Pulmonary artery endothelial cell (primary cell): ENCODE data around the gene SORCS1. TPM values are rescaled to one million over a fixed set of nuclear protein-coding genes. Genes with fewer than 3 reads are reported as not detected.
"Not testable (repeated sequence)": the region's sequence is repeated elsewhere in the genome, so short reads cannot be mapped to it uniquely, and the experiment has no call there.

Experiments used
- DNase-seq: peaks from one replicate; pipeline ENCODE4 v3.0.0-alpha.2; 2011; ENCODE audit warnings: low read depth, low spot score
- total RNA-seq: library from RNA; depleted of rRNA; stranded (reverse); fragments of >200 nt; gene quantifications from 2 replicates; pipeline ENCODE4 v1.2.3, GENCODE V29; 2014

SORCS1 gene
- total RNA-seq, 1 donor from 2014 or later: not detected

DNA sequence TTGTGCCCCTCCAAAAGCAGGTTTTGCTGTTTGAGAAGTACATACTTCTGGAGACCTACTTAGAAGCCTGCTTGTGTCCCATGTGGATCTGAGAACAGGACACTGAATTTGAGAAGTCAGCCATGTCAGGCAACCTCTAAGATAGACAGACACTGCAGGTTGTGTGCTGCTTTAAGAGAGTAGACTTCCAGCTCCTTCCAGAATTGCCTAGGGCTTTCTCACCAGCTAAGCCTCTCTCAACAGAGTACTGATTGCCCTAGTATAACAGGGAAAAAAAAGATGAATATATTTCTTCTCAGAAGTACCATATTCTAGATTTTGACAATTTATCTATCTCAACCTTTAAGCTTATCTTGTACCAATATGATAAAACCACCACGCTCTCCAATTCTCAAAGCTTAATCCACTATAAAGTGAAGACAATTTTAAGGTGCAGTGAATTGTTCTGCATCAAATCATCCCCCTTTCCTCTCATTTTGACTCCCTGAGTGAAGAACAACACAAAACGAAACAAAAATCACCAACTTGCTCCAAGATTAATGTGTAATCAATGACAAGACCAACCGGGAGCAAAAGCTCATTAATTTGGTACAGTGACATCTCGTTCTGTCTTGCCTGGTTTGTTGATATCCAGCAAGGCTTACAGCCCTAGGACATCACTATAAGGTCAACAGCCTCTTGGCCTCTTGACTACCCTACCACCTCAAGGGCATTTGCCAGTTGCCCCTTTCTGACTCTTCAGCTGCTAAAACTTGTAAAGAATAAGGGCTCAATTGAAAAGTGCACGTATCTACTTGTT is 214.6 kb downstream of the SORCS1 start:
- DNase-seq: no peak

- DNase-seq: no peak
Measured at GRCh38 chr10:106947643-106948042, 216.9 kb downstream of the SORCS1 start.

- DNase-seq: no peak
Measured at GRCh38 chr10:106942035-106942662, 222.4 kb downstream of the SORCS1 start.

DNA sequence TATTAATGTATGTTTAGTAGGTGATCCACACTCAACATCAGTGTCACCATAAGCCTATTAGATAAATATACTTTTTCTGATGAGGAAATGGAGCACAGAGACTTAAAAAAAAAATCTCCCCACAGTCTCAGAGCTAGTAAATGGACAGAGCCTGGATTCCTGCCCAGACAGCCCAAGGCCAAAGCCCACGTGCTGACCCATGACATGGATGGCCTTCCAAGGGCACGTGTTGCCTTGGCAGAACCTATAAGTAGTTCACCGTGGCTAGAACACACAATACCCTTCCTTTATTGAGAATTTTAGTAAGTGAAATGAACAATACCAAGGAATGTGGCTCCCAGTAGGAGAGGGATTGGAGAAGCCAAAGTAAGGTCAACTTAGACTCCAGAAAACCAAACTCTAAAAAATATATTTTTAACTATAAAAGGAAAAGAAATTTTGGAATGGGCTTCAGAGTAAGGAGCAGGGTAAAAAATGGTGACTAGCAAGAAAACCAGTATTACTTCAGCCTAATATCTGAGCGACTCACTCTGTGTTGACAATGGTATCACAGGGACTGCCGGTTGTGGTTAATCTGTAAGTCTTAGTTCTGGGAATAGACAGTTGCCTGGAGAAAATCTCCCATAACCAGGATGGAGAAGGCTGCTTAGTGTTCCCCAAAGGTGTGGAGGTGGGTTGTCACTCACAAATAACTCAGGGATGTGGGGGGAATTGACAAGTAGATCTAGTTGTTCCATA is 223.0 kb downstream of the SORCS1 start:
- DNase-seq: no peak

DNA sequence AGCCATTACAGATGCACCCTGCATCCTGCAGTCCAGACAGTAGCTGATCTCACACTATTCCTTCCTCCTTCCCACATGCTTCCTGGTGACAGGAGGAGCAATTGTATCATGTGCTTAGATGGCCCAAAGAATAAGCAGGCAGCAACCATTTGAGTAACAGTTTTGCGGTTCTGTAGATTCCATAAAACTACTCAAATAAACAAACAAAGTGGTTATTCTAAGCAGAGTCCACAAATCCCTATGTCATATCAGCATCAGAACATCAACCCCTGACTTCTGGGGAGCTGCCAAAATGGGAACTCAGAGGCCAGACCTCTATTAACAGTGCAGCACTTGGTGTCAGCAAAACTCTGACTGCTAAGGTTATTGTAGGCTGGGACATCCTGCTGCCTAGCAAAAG is 226.0 kb downstream of the SORCS1 start:
- no peak for DNase-seq

DNA sequence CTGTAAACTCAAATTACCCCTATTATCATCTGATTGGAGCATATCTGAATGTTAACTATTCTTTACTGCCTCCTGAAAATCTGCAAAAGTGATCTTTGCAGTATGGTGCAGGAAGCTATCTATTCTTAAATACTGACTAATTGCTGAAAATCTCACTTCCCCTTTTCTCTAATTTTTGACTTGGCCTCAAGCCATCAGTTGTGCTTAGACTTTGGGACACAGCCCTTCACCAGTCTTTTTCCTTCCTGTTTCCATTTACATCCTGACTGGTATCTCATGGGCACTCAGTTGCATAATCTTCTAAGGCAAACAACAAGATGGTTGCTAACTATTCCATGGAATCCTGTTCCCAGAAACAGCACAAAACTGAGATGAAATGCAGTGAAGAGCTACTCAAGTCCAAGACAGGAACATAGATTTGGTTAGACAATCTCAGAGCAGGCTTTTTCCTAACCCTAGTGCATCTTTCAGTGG is 228.5 kb downstream of the SORCS1 start:
- DNase-seq: no peak

GRCh38 chr10:106931853-106932249 is 232.7 kb downstream of the SORCS1 start:
- DNase-seq: no peak

DNA sequence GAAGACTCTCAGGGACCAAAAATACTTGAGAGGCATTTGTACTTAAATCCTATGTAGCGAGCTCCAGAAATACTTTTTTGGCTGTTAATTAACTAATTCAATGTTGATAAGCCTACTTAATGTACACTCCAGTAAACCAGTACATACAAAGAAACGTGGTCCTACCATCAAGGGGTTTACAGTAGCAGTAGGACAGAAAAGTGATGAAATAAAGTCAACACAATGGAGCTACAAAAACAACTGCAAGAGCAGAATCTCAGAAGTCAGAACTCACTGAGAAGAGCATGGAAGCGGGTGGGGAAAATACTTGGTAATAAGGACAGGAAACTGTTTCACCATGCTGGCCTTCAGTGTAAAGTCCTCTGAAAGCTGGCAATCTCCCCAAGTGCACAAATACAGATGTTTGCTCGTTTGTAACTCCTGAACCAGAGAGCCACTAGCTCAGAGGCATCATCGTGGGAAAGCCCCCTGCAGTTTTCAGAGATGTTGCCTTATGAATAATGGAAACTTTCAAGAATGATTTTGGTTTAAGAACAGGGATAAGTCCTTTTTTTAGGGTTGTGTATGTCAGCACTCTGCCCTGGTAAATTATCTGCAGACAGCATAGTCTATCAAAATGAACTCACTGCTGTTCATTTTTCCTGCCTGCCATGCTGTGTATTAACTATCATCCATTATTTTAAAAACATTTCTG is 233.2 kb downstream of the SORCS1 start:
- no peak for DNase-seq

DNA sequence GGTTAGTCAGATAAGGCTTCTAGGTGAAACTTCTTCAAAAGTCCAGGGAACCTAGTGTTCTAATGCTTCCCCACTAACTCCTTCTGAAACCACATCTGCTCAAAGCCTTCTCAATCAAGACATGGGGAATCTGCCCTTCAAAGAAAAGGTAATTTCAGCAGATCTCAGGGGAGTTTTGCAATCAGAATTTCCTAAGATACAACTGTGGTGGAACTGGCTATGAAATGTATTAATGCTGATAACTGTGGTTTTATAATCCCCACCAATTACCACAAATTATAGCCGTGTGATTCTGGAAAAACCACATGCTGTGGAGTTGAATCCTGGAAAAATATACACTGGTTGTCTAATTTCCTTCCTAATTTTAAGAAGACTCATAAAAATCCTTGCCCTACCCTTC is 233.8 kb downstream of the SORCS1 start:
- no peak for DNase-seq

DNA sequence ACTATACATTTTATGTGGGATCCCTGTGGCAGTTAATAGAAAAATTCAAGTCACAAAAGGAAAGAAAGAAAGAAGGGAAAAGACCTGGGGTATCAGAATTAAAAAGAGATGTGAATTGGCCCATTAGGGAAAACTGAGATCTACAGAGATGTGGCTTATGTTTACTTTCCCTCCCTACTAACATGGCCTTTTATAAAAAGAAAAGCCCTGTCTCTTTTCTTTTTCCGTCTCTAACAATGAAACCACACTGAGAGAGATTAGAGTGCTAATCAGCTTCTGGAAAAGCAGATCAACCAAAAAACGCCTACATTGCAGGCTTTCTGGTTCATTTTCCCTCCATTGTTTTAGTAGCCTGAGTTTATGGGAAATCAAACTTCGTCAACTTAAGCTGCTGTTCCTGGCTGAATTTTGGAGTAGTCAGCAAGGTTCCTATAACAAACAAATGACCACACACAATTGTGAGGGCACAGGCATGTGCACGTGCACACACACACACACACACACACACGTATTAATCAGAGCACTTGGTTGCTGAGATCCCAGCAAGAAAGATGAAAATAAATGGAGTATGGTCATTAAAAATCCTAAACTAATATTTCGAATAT is 235.1 kb downstream of the SORCS1 start:
- DNase-seq: no peak

DNA sequence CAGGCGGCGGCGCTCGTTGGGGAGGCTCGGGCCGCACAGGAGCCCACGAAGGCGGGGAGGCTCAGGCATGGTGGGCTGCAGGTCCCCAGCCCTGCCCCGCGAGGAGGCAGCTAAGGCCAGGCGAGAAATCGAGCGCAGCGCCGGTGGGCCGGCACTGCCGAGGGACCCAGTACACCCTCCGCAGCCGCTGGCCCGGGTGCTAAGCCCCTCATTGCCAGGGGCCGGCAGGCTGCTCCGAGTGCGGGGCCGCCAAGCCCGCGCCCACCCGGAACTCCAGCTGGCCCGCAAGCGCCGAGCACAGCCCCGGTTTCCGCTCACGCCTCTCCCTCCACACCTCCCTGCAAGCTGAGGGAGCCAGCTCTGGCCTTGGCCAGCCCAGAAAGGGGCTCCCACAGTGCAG is 236.4 kb downstream of the SORCS1 start:
- not testable (repeated sequence) for DNase-seq

- DNase-seq: no peak
Measured at GRCh38 chr10:106925191-106925590, 239.3 kb downstream of the SORCS1 start.

DNA sequence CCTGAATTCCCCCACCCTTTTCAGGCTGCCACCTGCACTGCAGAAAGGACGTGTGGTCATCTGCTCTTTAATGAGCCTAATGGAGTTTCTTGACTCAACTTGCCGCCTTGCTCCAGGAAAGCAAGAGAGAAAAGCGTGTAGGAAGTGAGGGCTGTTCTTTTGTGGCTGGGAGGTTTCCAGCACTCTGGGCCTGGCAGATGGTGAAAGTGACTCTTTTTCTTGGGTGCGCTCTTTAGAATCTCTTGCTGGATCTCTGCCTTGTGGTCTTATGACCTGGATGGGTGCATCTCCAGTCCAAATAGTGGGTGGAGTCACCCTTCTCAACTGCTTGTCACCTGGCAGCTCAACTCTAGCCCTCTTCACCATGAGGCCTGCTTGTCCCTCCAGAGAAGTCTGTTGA is 244.0 kb downstream of the SORCS1 start:
- no peak for DNase-seq

GRCh38 chr10:106919871-106920282 is 244.6 kb downstream of the SORCS1 start:
- DNase-seq: no peak

DNA sequence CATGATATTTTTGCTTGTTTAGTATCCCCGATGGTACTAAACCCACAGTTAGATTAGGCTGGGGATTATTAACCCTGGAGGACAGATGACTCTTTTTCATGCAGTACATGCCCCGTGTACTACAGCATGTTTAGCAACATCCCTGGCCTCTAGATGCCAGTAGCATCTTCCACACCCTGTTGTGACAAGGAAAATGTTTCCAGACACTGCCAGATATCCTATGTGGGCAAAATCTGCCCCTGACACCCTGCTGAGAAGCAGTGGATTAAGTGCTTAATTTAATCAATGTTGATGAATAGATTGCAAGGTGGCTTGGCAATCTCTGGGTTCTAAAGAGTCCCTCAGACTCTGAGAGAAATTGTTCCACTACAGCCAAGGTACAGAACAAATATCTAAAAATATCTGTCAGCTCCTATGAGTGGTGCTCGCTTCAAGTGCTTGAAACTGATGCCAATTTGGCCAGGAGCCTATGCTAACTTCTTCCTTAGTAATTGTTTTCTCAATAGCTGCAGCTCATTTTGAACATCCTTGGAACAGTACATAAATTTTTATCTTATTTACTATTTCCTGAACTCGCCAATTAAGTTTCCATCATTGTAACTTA is 247.0 kb downstream of the SORCS1 start:
- DNase-seq: no peak

DNA sequence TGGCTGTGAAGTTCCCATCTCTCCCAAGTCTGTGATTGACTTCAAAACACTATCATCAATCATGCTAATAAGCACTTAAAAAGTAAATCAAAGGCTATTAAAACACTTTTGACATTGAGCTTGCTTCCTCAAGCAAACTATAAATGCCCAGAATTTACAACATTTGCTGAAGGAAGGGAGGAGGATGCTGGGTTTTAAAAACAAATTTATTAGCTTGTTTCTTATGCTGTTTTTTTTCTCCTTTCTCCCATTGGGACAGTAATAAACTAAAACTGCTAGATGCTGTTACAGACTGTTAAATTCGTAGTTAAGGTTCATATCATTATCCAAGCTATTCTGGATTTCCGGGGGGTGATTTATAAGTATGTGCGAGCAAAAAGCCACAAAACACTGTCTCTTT is 250.5 kb downstream of the SORCS1 start:
- DNase-seq: no peak

DNA sequence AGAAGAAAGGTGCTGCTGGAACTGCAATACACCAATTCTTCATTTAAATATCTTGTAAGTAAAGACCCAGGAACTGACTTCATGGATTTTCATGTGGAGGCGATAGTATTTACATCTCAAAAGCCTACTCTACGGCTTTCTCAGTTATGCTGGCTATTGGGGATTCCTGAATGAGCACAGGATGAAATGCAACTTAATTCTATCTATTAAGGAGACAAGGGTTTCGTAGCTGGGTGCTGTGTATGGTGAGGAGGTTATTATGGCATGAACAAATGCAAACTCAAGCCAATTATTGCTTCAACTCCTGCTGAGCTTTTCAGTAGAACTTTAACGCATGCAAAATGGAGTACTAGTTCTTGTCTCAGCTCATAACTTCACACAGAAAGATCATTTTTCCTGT is 251.2 kb downstream of the SORCS1 start:
- no peak for DNase-seq

DNA sequence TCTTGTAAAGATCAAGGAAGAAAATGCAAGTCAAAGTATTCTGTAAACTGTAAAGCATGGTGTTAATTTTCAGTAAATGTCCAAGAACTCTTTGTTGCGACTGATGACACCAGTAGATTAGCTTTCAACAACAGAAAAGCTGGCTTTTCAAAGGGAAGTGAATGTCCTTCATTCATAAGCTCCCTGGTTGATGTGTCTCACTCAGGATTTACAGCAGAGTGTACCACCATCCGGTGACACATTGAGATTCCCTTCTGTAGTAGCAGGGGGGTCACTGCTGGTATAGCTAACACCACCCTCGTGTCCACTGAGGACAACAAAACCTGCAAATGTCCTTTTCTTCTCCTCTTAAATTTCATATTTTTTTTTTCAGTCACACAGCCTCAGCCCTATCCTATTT is 253.4 kb downstream of the SORCS1 start:
- DNase-seq: no peak

DNA sequence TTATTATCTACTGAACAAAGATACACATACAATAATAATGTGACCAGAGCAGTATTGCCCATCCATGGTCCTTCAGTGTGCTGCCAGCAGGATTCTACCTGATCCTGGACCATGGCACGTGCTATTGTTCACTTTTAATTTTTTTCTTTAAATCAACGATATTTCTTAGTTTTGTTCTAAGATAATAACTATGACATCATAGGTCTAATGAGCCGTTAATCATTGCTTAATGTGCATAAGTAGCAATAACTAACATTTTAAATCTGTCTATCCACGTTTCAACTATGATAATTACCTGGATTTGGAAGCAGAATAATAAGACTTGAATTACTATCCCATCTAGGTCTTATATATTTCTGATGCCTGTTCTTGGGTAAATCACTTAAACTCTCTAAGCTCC is 253.8 kb downstream of the SORCS1 start:
- DNase-seq: no peak

GRCh38 chr10:106908225-106908624 is 256.3 kb downstream of the SORCS1 start:
- DNase-seq: no peak

GRCh38 chr10:106904209-106904608 is 260.3 kb downstream of the SORCS1 start:
- DNase-seq: no peak
